ENCODE data around the gene VCX. TPM values are rescaled to one million over a fixed set of nuclear protein-coding genes. Genes with fewer than 3 reads are reported as not detected.
A peak's percentile ranks its signal among the peaks of the same experiment; 100 is the strongest.
"Not testable (repeated sequence)": the region's sequence is repeated elsewhere in the genome, so short reads cannot be mapped to it uniquely, and the experiment has no call there.

The VCX gene
- not detected for polyA plus RNA-seq (ENCODE audit: low read depth in 6 of 6)

DNA sequence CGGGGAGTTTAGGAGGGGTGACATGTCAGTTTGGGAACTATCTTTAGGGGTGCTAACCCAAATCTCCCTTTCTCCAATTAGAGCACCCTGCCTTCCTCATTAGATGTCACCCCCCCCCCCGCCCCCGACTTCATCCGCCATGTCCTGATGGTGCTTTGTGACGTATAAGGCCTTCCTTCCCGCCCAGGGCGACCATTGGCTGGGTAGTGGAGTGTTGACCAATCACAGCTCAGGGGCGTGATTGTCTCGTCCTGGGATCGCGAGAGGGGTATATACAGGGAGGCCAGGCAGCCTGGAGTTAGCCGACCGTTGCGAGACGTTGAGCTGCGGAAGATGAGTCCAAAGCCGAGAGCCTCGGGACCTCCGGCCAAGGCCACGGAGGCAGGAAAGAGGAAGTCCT is at the start of gene VCX:
Gene VCX, plus strand, starts transcription at position 301 of the 400 bp plus-strand sequence. Its CDS starts 33 bp downstream, at position 334.
- not testable (repeated sequence) for H3K9me3 Mint-ChIP-seq; H3K27me3 Mint-ChIP-seq; ATAC-seq (ENCODE audit: low read depth in 2 of 2); H3K27ac Mint-ChIP-seq; DNase-seq; H3K36me3 Mint-ChIP-seq; H3K4me3 Mint-ChIP-seq; H3K4me1 Mint-ChIP-seq

GRCh38 chrX:7798327-7798726 is 44.6 kb upstream of the VCX start:
- Mint-ChIP-seq H3K4me1 (peaks cover 0 to 4% (median 3%) of the 10 kb centered on the region in 3 donors), H3K27ac (no peak overlapping the region), H3K4me3 (no peak overlapping the region), H3K36me3 (no peaks in the 10 kb centered on the region), H3K9me3 (peaks cover 0 to 11% (median 0%) of the 10 kb centered on the region in 7 donors), H3K27me3 (no peaks in the 10 kb centered on the region)
- DNase-seq, result no peak
- no peak for ATAC-seq (ENCODE audit: low read depth in 2 of 2)

GRCh38 chrX:7801711-7802110 is 41.3 kb upstream of the VCX start:
- H3K9me3 Mint-ChIP-seq, result peaks cover 0 to 11% (median 0%) of the 10 kb centered on the region in 7 donors
- DNase-seq, result no peak
- H3K4me3 Mint-ChIP-seq, result no peak overlapping the region
- H3K36me3 Mint-ChIP-seq, result no peaks in the 10 kb centered on the region
- no peaks in the 10 kb centered on the region for H3K27me3 Mint-ChIP-seq
- ATAC-seq (ENCODE audit: low read depth in 2 of 2), result no peak
- peaks cover 0 to 4% (median 3%) of the 10 kb centered on the region in 3 donors for H3K4me1 Mint-ChIP-seq
- peak overlapping the region in 1 of 6 donors; percentile 31 for H3K27ac Mint-ChIP-seq

DNA sequence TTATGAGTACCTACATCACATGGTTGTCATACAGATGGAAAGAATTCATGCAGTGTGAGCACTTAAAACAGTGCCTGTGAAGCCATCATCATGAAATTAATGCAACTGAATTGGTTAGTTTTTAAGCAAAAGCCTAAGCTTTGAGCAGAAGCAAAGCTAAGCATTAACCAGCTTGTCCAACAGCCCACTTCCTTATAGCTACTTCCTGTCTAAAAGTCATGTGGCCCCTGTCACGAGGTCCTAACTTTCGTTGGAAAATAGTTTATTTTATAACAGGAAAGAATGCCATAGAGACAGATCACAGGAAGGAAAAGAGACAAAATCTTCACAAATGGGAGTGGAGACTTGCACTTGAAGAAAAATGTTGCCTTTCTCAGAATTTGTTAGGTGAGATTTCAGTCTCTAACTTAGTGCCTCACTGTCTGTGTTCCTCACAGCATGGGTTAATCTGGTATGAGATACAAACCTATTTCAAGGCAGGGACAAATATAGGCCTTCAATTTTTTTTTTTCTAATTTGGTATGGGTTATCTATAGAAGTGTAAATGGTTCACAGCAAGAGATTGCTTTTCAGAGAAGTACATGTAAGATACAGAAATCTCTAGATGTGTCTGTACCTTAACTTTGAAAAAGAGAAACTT is 27.7 kb upstream of the VCX start:
- H3K4me1 Mint-ChIP-seq, result no peaks in the 10 kb centered on the region
- H3K9me3 Mint-ChIP-seq, result peaks cover 0 to 19% (median 4%) of the 10 kb centered on the region in 7 donors
- peaks cover 0 to 7% of the 10 kb centered on the region in 2 donors for H3K36me3 Mint-ChIP-seq
- DNase-seq (no peak), ATAC-seq (ENCODE audit: low read depth in 2 of 2) (no peak)
- H3K27me3 Mint-ChIP-seq, result peaks cover 0 to 11% (median 4%) of the 10 kb centered on the region in 3 donors
- H3K27ac Mint-ChIP-seq, result no peak overlapping the region
- no peak overlapping the region for H3K4me3 Mint-ChIP-seq

GRCh38 chrX:7828594-7828993 is 14.4 kb upstream of the VCX start:
- DNase-seq, result no peak
- no peaks in the 10 kb centered on the region for H3K4me1 Mint-ChIP-seq
- no peak overlapping the region for H3K4me3 Mint-ChIP-seq
- no peak for ATAC-seq (ENCODE audit: low read depth in 2 of 2)
- no peak overlapping the region for H3K27ac Mint-ChIP-seq
- no peaks in the 10 kb centered on the region for H3K36me3 Mint-ChIP-seq
- H3K27me3 Mint-ChIP-seq, result no peaks in the 10 kb centered on the region
- peaks cover 0 to 8% (median 2%) of the 10 kb centered on the region in 7 donors for H3K9me3 Mint-ChIP-seq

DNA sequence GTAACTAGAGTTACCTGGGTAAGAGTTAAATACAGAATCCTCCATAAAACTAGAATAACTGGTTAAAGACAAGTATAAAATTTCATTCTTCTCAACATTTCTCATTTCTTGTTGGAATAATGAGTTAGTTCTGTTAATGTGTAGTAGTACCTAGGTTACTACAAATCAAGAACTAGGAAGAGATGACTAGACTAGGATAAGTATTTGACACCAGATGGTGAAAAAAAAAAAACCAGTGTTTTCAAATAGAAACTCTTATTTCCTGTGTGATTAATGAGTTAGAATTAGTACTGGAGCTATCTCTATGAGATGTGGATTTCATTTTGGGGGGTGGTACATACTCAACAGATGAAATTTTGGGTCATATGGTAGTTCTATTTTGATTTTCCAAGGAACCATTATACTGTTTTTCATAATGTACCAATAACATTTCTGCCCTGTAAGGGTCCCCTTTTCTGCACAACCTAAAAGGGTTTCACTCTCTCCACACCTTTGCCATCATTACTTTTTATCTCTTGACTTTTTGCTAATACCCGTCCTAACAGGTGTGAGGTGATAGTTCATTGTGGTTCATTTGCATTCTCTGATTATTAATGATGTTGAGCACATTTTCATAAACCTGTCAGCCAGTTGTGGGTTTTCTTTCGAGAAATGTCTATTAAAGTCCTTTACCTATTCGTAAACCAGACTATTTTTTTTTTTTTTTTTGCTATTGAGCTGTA is 1.7 kb upstream of the VCX start:
- no peak overlapping the region for H3K27ac Mint-ChIP-seq
- DNase-seq (no peak), ATAC-seq (ENCODE audit: low read depth in 2 of 2) (no peak)
- peaks cover 0 to 9% (median 0%) of the 10 kb centered on the region in 3 donors for H3K27me3 Mint-ChIP-seq
- H3K9me3 Mint-ChIP-seq, result peaks cover 0 to 4% (median 0%) of the 10 kb centered on the region in 7 donors
- H3K36me3 Mint-ChIP-seq, result no peaks in the 10 kb centered on the region
- H3K4me3 Mint-ChIP-seq, result no peak overlapping the region
- no peaks in the 10 kb centered on the region for H3K4me1 Mint-ChIP-seq

DNA sequence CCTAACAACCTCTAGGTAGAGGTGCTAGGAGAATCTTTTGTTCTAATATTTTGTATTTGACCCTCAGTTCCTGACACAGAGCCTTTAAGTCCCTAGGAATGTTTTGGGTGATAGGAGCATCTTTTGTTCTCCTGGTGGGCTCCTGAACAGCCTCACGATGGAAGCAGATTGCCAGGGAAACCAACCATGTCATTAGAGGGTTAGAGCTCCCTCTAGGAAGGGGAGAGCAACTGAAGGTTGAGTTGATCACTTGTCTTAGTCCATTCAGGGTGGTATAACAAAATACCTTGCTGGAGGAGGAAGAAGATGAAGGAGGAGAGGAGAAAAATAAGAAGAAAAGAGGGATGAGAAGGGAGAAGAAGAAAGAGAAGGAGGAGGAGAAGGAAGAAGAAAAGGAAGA is 9.2 kb downstream of the VCX start:
- H3K27ac Mint-ChIP-seq, result no peak overlapping the region
- H3K36me3 Mint-ChIP-seq, result no peaks in the 10 kb centered on the region
- ATAC-seq (ENCODE audit: low read depth in 2 of 2) (no peak), DNase-seq (no peak)
- H3K9me3 Mint-ChIP-seq, result peaks cover 0 to 4% (median 0%) of the 10 kb centered on the region in 7 donors
- peaks cover 0 to 8% (median 0%) of the 10 kb centered on the region in 3 donors for H3K27me3 Mint-ChIP-seq
- peak overlapping the region in 1 of 8 donors; percentile 70 for H3K4me3 Mint-ChIP-seq
- H3K4me1 Mint-ChIP-seq, result no peaks in the 10 kb centered on the region

- H3K36me3 Mint-ChIP-seq, result no peaks in the 10 kb centered on the region
- no peak overlapping the region for H3K4me3 Mint-ChIP-seq
- H3K9me3 Mint-ChIP-seq, result peaks cover 0 to 3% (median 0%) of the 10 kb centered on the region in 7 donors
- H3K27ac Mint-ChIP-seq, result no peak overlapping the region
- H3K27me3 Mint-ChIP-seq, result peaks cover 0 to under 1% (median 0%) of the 10 kb centered on the region in 3 donors
- DNase-seq (no peak), ATAC-seq (ENCODE audit: low read depth in 2 of 2) (no peak)
- no peaks in the 10 kb centered on the region for H3K4me1 Mint-ChIP-seq
These were observed 29.1 kb downstream of the VCX start for GRCh38 chrX:7872042-7872441.

DNA sequence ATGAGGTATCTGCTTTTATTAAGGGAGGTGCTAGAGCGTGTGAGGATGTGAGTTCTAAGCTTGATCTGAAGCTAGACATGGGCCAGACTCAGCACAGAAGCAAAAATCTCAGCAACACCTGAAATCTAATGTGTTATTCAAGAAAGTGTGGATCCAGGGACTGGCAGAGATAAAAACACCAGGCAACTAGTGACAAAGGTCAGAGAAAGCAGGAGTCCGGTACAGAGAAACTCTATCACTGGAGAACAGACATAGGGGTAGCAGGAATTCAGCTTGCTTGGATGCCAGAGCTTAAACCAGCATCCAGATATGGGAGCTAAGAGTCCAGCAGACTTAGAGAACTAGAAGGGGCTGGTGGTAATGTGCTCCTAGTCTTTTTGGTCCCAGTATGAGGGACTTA is 34.0 kb downstream of the VCX start:
- no peak for DNase-seq
- Mint-ChIP-seq H3K9me3 (peaks cover 0 to 2% (median 0%) of the 10 kb centered on the region in 7 donors), H3K4me1 (no peaks in the 10 kb centered on the region), H3K27me3 (peaks cover 0 to 5% (median 0%) of the 10 kb centered on the region in 3 donors), H3K4me3 (no peak overlapping the region), H3K27ac (no peak overlapping the region), H3K36me3 (no peaks in the 10 kb centered on the region)
- no peak for ATAC-seq (ENCODE audit: low read depth in 2 of 2)

DNA sequence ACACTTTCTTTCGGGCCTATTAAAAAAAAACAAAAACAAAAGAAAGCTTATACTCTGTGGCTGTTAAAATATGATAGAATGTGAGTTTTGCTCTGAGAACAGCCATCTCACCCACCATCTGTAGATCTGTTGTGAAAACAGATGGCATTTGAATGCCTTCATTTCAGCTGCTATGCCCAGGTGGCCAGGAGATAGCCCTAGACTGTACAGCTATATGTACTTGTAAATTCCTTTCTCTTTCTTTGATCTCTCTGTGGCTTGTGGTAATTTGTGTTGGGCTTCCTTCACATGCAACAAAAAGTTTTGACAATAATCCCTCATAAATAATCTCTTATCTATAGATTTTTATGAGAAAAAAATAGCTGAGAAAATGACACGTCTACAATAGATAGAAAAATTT is 46.2 kb downstream of the VCX start:
- Mint-ChIP-seq H3K4me1 (no peaks in the 10 kb centered on the region), H3K4me3 (no peak overlapping the region), H3K36me3 (no peaks in the 10 kb centered on the region), H3K9me3 (peaks cover 0 to 4% (median 3%) of the 10 kb centered on the region in 7 donors), H3K27ac (peak overlapping the region in 1 of 6 donors; percentile 51), H3K27me3 (peaks cover 0 to 13% (median 5%) of the 10 kb centered on the region in 3 donors)
- ATAC-seq (ENCODE audit: low read depth in 2 of 2) (no peak), DNase-seq (no peak)

- no peak for DNase-seq
These were observed 46.7 kb downstream of the VCX start for GRCh38 chrX:7889680-7890079.

GRCh38 chrX:7891928-7892327 is 49.0 kb downstream of the VCX start:
- H3K4me3 Mint-ChIP-seq, result no peak overlapping the region
- H3K27me3 Mint-ChIP-seq, result peaks cover 0 to 5% (median 1%) of the 10 kb centered on the region in 3 donors
- peaks cover 0 to 4% (median 1%) of the 10 kb centered on the region in 7 donors for H3K9me3 Mint-ChIP-seq
- no peaks in the 10 kb centered on the region for H3K4me1 Mint-ChIP-seq
- no peak for DNase-seq
- peaks cover 0 to 9% of the 10 kb centered on the region in 2 donors for H3K36me3 Mint-ChIP-seq
- H3K27ac Mint-ChIP-seq, result no peak overlapping the region
- no peak for ATAC-seq (ENCODE audit: low read depth in 2 of 2)

More at GRCh38 chrX:7889680-7890079, 46.7 kb downstream of the VCX start:
- Mint-ChIP-seq H3K27me3 (peaks cover 0 to 13% (median 5%) of the 10 kb centered on the region in 3 donors), H3K36me3 (no peaks in the 10 kb centered on the region), H3K4me1 (no peaks in the 10 kb centered on the region), H3K27ac (no peak overlapping the region), H3K4me3 (no peak overlapping the region), H3K9me3 (peaks cover 0 to 4% (median 3%) of the 10 kb centered on the region in 7 donors)
- ATAC-seq (ENCODE audit: low read depth in 2 of 2), result no peak
